Breast epithelium (tissue), 4 donors: ENCODE data around the gene FBXL13. TPM values are rescaled to one million over a fixed set of nuclear protein-coding genes. Genes with fewer than 3 reads are reported as not detected.

Experiments used
- DNase-seq, 2 donors: peaks; one replicate each; pipeline ENCODE4 v3.0.0-alpha.2; 2019; ENCODE audit warnings: low spot score in 2 of 2
- H3K27ac ChIP-seq, 2 donors: fragments of 200-600 bp; sonication (generic) in 1 of 2; one replicate each; pipeline ENCODE4 v1.5.1; 2016 to 2019; ENCODE audit warnings: mild to moderate bottlenecking in 1 of 2
- H3K27me3 ChIP-seq, 2 donors: fragments of 200-600 bp; sonication (generic) in 1 of 2; one replicate each; pipeline versions ENCODE4 v1.5.1 to v1.6.0; 2017 to 2019; ENCODE audit warnings: control low read depth in 1 of 2, mild to moderate bottlenecking in 1 of 2
- H3K36me3 ChIP-seq: fragments of 200-600 bp; one replicate; pipeline ENCODE4 v1.5.1; 2019
- H3K4me1 ChIP-seq, 2 donors: fragments of 200-600 bp; sonication (generic); one replicate each; pipeline ENCODE4 v1.5.1; 2016 to 2019; ENCODE audit warnings: control low read depth in 1 of 2
- H3K4me3 ChIP-seq, 3 donors: fragments of 200-600 bp; sonication (generic); 1 replicate in 2 of 3; 2 replicates in 1 of 3; pipeline ENCODE4 v1.5.1; 2016 to 2019; ENCODE audit warnings: mild to moderate bottlenecking in 3 of 3, moderate library complexity in 2 of 3
- H3K9me3 ChIP-seq, 2 donors: fragments of 200-600 bp; sonication (generic) in 1 of 2; one replicate each; pipeline ENCODE4 v1.5.1; 2016 to 2019; ENCODE audit warnings: control low read depth in 1 of 2
- CTCF ChIP-seq, 3 donors: fragments of 450-650 bp; IDR thresholded peaks; one replicate each; pipeline ENCODE4 v1.5.1; 2016 to 2017; ENCODE audit warnings: antibody characterized with exemption in 3 of 3, mild to moderate bottlenecking in 3 of 3, moderate library complexity in 3 of 3
- POLR2A ChIP-seq: fragments of 450-650 bp; IDR thresholded peaks from one replicate; pipeline ENCODE4 v1.6.1; 2016; ENCODE audit warnings: antibody characterized with exemption, mild to moderate bottlenecking, moderate library complexity
- POLR2AphosphoS5 ChIP-seq, 3 donors: sonication (generic); formaldehyde crosslinking; IDR thresholded peaks; one replicate each; pipeline ENCODE4 v1.6.1; 2017; ENCODE audit warnings: antibody characterized with exemption in 3 of 3
- intact Hi-C: fragments of 100-400 bp; cut with DNase I; formaldehyde crosslinking; loops from one replicate; pipeline ENCODE4 v1.15.1; 2023; ENCODE audit warnings: low total_unique reads
- total RNA-seq, 3 donors: library from RNA; depleted of rRNA; stranded (reverse); fragments of >200 nt; gene quantifications; one replicate each; pipeline ENCODE4 v1.1.0, GENCODE V29; 2016

FBXL13 gene
- total RNA-seq, 3 donors from 2014 or later, result 1.1 to 4.2 (median 3.3) TPM

- TF ChIP-seq POLR2AphosphoS5 (IDR thresholded peaks at IDR 0.05) (no peak), POLR2A (no peak), CTCF (IDR thresholded peaks at IDR 0.05) (no peak)
- Histone ChIP-seq H3K4me1 (no peaks in the 10 kb centered on the region), H3K9me3 (peaks cover 0 to 30% of the 10 kb centered on the region in 2 donors), H3K4me3 (no peak overlapping the region), H3K27me3 (no peaks in the 10 kb centered on the region), H3K27ac (no peak overlapping the region), H3K36me3 (no peaks in the 10 kb centered on the region)
- intact Hi-C loops, result no loop called here
- DNase-seq, result no peak
These were observed 121.2 kb downstream of the FBXL13 start for GRCh38 chr7:102953406-102953805.

GRCh38 chr7:102951839-102952238, 122.8 kb downstream of the FBXL13 start:
- no peak overlapping the region for H3K27ac ChIP-seq
- DNase-seq, result no peak
- no peak overlapping the region for H3K4me3 ChIP-seq
- intact Hi-C loops, result no loop called here
- H3K9me3 ChIP-seq, result peaks cover 0 to 25% of the 10 kb centered on the region in 2 donors
- no peak for TF ChIP-seq CTCF (IDR thresholded peaks at IDR 0.05)
- no peak for TF ChIP-seq POLR2AphosphoS5 (IDR thresholded peaks at IDR 0.05)
- TF ChIP-seq POLR2A, result no peak
- no peaks in the 10 kb centered on the region for H3K36me3 ChIP-seq
- no peaks in the 10 kb centered on the region for H3K4me1 ChIP-seq
- no peaks in the 10 kb centered on the region for H3K27me3 ChIP-seq

- TF ChIP-seq POLR2A (no peak), POLR2AphosphoS5 (IDR thresholded peaks at IDR 0.05) (no peak), CTCF (IDR thresholded peaks at IDR 0.05) (no peak)
- Histone ChIP-seq H3K27ac (no peak overlapping the region), H3K9me3 (no peaks in the 10 kb centered on the region), H3K4me1 (no peaks in the 10 kb centered on the region), H3K27me3 (no peaks in the 10 kb centered on the region), H3K36me3 (no peaks in the 10 kb centered on the region), H3K4me3 (no peak overlapping the region)
- DNase-seq, result no peak
- intact Hi-C loops, result no loop called here
These were observed 130.4 kb downstream of the FBXL13 start for GRCh38 chr7:102944241-102944640.

- Histone ChIP-seq H3K36me3 (no peaks in the 10 kb centered on the region), H3K4me1 (no peaks in the 10 kb centered on the region), H3K4me3 (no peak overlapping the region), H3K27ac (peak overlapping the region in 1 of 2 donors; percentile 4), H3K27me3 (no peaks in the 10 kb centered on the region), H3K9me3 (no peaks in the 10 kb centered on the region)
- intact Hi-C loops, result no loop called here
- TF ChIP-seq CTCF (IDR thresholded peaks at IDR 0.05), result no peak
- no peak for TF ChIP-seq POLR2A
- TF ChIP-seq POLR2AphosphoS5 (IDR thresholded peaks at IDR 0.05), result no peak
- no peak for DNase-seq
These were observed 131.0 kb downstream of the FBXL13 start for GRCh38 chr7:102943423-102944169.

GRCh38 chr7:102942868-102943267, 131.7 kb downstream of the FBXL13 start:
- intact Hi-C loops, result no loop called here
- Histone ChIP-seq H3K27ac (peak overlapping the region; percentile 29 to 38), H3K36me3 (no peaks in the 10 kb centered on the region), H3K4me3 (no peak overlapping the region), H3K9me3 (no peaks in the 10 kb centered on the region), H3K4me1 (no peaks in the 10 kb centered on the region), H3K27me3 (no peaks in the 10 kb centered on the region)
- TF ChIP-seq POLR2AphosphoS5 (IDR thresholded peaks at IDR 0.05), result no peak
- TF ChIP-seq CTCF (IDR thresholded peaks at IDR 0.05), result no peak
- TF ChIP-seq POLR2A, result no peak
- no peak for DNase-seq
